Nasal cavity respiratory epithelium epithelial cell of viscerocranial mucosa (primary cell): ENCODE data around the gene RAB3B. TPM values are rescaled to one million over a fixed set of nuclear protein-coding genes. Genes with fewer than 3 reads are reported as not detected.

Experiments
- total RNA-seq: library from RNA; depleted of rRNA; stranded (reverse); fragments of >200 nt; gene quantifications from 2 replicates; pipeline ENCODE4 v1.2.3, GENCODE V29; 2014

Gene RAB3B
- 1.3 and 2.1 TPM in 2 replicates for total RNA-seq

GRCh38 chr1:51990478-51990965, at the start of gene RAB3B:
Gene RAB3B, minus strand, starts transcription at chr1:51990700. Its CDS starts 13,583 bp downstream, at chr1:51977117.

GRCh38 chr1:52033190-52034049, 42.9 kb upstream of the RAB3B start, which contains the start of gene KTI12:
Gene KTI12, minus strand, starts transcription at chr1:52033810. Its CDS starts 49 bp downstream, at chr1:52033761.

GRCh38 chr1:51878616-51879336, 111.7 kb downstream of the RAB3B start, which contains the start of gene NRDC:
Gene NRDC, minus strand, starts transcription at chr1:51878727. Its CDS starts 112 bp downstream, at chr1:51878615.

Other genes with a start within 250 kb of the RAB3B start
- gene NRDC, start 112.0 kb downstream of the RAB3B start, total RNA-seq = 101 and 118 TPM in 2 replicates
- 8.5 and 10.3 TPM in 2 replicates for gene KTI12, start 43.1 kb upstream of the RAB3B start, total RNA-seq
- gene TXNDC12, start 64.5 kb upstream of the RAB3B start, total RNA-seq = 46.9 and 51.3 TPM in 2 replicates
- gene BTF3L4, start 65.6 kb upstream of the RAB3B start, total RNA-seq = 53.7 and 99.5 TPM in 2 replicates
- gene ZFYVE9, start 151.4 kb upstream of the RAB3B start, total RNA-seq = 61.2 and 67.1 TPM in 2 replicates